Right atrium auricular region (tissue), 2 donors: ENCODE results near the gene EVA1A. TPM values are rescaled to one million over a fixed set of nuclear protein-coding genes. Genes with fewer than 3 reads are reported as not detected.

Experiments used
- DNase-seq: peaks from one replicate; pipeline ENCODE4 v3.0.0-alpha.2; 2019; ENCODE audit warnings: low spot score
- H3K27ac ChIP-seq, 2 donors: fragments of 200-600 bp; sonication (generic); 1 replicate in 1 of 2; 2 replicates in 1 of 2; pipeline ENCODE4 v1.5.1; 2016 to 2019
- H3K27me3 ChIP-seq, 2 donors: fragments of 200-600 bp; sonication (generic); one replicate each; pipeline versions ENCODE4 v1.5.1 to v1.6.0; 2017 to 2019
- H3K36me3 ChIP-seq: fragments of 200-600 bp; sonication (generic); one replicate; pipeline ENCODE4 v1.5.1; 2016
- H3K4me1 ChIP-seq, 2 donors: fragments of 200-600 bp; sonication (generic); one replicate each; pipeline versions ENCODE4 v1.5.1 to v1.6.0; 2017 to 2019
- H3K4me3 ChIP-seq, 2 donors: fragments of 200-600 bp; sonication (generic); 1 replicate in 1 of 2; 2 replicates in 1 of 2; pipeline ENCODE4 v1.5.1; 2017 to 2019; ENCODE audit warnings: mild to moderate bottlenecking in 1 of 2, moderate library complexity in 1 of 2
- H3K9me3 ChIP-seq, 2 donors: fragments of 200-600 bp; sonication (generic); one replicate each; pipeline ENCODE4 v1.5.1; 2019
- CTCF ChIP-seq, 2 donors: fragments of 200-600 bp; sonication (generic); IDR thresholded peaks; one replicate each; pipeline ENCODE4 v1.5.1; 2019; ENCODE audit warnings: antibody characterized with exemption in 2 of 2
- total RNA-seq, 2 donors: library from RNA; depleted of rRNA; stranded (reverse); fragments of >200 nt; gene quantifications; one replicate each; pipeline ENCODE4 v1.1.0, GENCODE V29; 2016

EVA1A gene
- total RNA-seq, 2 donors from 2014 or later, result 0.47 to 1.2 TPM

DNA sequence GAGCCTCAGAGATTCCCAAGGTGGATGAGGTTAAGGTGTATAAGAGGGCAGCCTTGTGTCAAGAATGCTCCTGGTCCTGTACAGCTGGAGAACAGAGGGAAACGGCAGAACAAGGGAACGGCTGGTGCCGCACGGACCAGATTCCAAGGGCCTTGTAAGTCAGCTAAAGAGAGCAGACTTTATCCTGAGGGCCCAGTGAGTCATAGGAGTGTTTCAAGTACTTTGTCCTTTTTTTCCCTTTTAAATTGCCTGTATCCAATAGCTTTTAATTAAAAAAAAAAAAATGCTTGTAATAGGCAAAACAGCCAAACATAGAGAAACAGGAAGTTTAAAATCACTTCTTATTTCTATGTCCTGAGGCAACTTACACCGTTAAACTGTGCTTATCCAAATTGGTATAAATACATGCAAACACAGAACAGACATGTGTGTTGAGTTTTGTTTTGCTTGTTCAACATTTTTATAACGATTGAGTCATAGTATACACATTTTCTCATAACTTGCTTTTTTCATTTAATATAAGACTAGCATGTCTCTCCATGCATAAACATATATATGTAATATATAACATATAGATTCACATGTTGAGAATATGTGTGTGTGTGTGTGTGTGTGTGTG lies 42.1 kb upstream of the EVA1A start:
- Histone ChIP-seq H3K9me3 (no peaks in the 10 kb centered on the region), H3K4me3 (no peak overlapping the region), H3K27me3 (no peaks in the 10 kb centered on the region), H3K27ac (no peak overlapping the region), H3K4me1 (no peaks in the 10 kb centered on the region), H3K36me3 (no peaks in the 10 kb centered on the region)
- no peak for DNase-seq
- no peak for TF ChIP-seq CTCF (IDR thresholded peaks at IDR 0.05)

- Histone ChIP-seq H3K9me3 (no peaks in the 10 kb centered on the region), H3K27me3 (no peaks in the 10 kb centered on the region), H3K27ac (no peak overlapping the region), H3K36me3 (no peaks in the 10 kb centered on the region), H3K4me1 (no peaks in the 10 kb centered on the region), H3K4me3 (no peak overlapping the region)
- DNase-seq, result no peak
- no peak for TF ChIP-seq CTCF (IDR thresholded peaks at IDR 0.05)
Measured at GRCh38 chr2:75600461-75601011, 39.8 kb upstream of the EVA1A start.

DNA sequence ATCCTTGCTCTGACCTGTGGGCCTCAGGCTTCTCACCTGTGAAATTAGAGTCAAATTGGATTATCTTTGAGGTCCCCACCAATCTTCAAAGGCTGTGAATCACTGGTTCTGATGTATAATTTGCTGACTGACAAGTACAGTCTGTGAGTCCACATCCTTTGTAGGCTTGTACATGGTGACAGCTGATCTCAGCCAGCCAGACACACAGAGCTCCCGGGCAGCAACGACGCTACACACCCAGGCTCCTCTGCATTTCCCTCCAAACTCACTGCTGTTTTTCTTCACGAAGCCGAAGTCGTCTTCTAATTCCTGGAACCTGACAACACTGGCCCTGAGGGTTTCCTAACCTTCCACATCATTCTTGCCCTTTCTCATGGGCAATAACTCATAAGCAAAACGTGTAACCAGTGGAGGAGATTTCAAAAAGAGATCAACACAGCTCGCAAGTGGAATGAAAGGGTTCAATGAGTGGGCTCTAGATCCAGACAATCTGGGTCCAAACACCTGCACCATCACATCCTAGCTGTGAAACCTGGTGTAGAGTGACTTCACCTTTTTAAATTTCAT lies 37.9 kb upstream of the EVA1A start:
- H3K9me3 ChIP-seq, result no peaks in the 10 kb centered on the region
- no peaks in the 10 kb centered on the region for H3K36me3 ChIP-seq
- no peak overlapping the region for H3K4me3 ChIP-seq
- no peak for TF ChIP-seq CTCF (IDR thresholded peaks at IDR 0.05)
- no peak for DNase-seq
- no peak overlapping the region for H3K27ac ChIP-seq
- no peaks in the 10 kb centered on the region for H3K27me3 ChIP-seq
- H3K4me1 ChIP-seq, result no peaks in the 10 kb centered on the region

GRCh38 chr2:75597949-75598348 lies 37.2 kb upstream of the EVA1A start:
- H3K27me3 ChIP-seq, result no peaks in the 10 kb centered on the region
- no peak overlapping the region for H3K27ac ChIP-seq
- no peak for TF ChIP-seq CTCF (IDR thresholded peaks at IDR 0.05)
- no peaks in the 10 kb centered on the region for H3K4me1 ChIP-seq
- no peaks in the 10 kb centered on the region for H3K9me3 ChIP-seq
- DNase-seq, result no peak
- H3K4me3 ChIP-seq, result no peak overlapping the region
- no peaks in the 10 kb centered on the region for H3K36me3 ChIP-seq

DNA sequence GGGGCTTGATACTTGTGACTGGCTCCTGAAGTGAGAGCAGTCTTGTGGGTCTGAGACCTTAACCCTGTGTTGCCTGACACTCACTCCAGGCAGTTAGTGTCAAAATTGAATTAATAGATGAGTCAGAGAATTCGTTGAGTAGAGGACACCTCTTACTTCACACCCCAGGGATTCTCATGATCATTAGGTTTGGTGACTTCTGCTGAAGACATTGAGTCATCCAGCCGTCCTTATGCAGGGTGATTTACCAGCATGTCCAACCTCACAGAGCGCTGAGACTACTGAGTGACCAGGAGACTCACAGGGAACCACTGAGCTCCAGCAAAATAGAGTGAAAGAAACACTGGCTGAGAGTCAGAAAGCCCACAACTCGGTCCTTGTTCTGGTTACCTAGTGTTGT lies 36.0 kb upstream of the EVA1A start:
- Histone ChIP-seq H3K4me3 (no peak overlapping the region), H3K9me3 (no peaks in the 10 kb centered on the region), H3K27ac (no peak overlapping the region), H3K4me1 (no peaks in the 10 kb centered on the region), H3K27me3 (no peaks in the 10 kb centered on the region), H3K36me3 (no peaks in the 10 kb centered on the region)
- no peak for DNase-seq
- no peak for TF ChIP-seq CTCF (IDR thresholded peaks at IDR 0.05)
